HFF-Myc (cell line): ENCODE measurements around the gene GBP5.
"Not testable (repeated sequence)": the region's sequence is repeated elsewhere in the genome, so short reads cannot be mapped to it uniquely, and the experiment has no call there.

Source experiments
- DNase-seq: peaks from one replicate; pipeline ENCODE4 v3.0.0-alpha.2; 2011; ENCODE audit warnings: low read depth; ENCODE audit errors: extremely low read depth
- H3K4me3 ChIP-seq: replicated peaks from 2 replicates; pipeline ENCODE4 v1.5.1; 2011; ENCODE audit warnings: low read depth, mild to moderate bottlenecking, control low read depth, low read length
- TF ChIP-seq, protein P1 (sequence below): IDR thresholded peaks from 2 replicates; pipeline ENCODE4 v1.5.1; 2012; ENCODE audit warnings: mild to moderate bottlenecking, low read depth, low read length, control low read depth; ENCODE audit errors: missing control alignments

Gene GBP5

DNA sequence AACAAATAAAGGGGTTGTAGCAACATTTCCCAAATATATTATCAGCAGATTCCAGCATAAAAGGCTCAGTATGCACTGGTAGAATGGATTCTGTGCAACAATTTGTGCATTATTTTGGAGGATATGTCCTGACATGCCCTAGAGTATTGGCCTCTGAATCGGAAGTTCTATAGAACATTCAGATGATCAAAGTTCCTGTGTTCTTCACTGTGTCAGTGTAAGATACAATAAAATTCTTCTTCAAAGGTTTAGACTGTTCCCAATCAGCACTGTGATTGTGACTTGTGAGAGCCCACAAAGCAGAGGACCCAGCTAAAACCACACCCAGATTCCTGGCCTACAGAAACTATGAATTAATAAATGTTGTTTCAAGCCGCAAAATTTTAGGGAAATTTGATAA is 33.6 kb upstream of the GBP5 start:
- TF ChIP-seq, protein P1, sequence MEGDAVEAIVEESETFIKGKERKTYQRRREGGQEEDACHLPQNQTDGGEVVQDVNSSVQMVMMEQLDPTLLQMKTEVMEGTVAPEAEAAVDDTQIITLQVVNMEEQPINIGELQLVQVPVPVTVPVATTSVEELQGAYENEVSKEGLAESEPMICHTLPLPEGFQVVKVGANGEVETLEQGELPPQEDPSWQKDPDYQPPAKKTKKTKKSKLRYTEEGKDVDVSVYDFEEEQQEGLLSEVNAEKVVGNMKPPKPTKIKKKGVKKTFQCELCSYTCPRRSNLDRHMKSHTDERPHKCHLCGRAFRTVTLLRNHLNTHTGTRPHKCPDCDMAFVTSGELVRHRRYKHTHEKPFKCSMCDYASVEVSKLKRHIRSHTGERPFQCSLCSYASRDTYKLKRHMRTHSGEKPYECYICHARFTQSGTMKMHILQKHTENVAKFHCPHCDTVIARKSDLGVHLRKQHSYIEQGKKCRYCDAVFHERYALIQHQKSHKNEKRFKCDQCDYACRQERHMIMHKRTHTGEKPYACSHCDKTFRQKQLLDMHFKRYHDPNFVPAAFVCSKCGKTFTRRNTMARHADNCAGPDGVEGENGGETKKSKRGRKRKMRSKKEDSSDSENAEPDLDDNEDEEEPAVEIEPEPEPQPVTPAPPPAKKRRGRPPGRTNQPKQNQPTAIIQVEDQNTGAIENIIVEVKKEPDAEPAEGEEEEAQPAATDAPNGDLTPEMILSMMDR = no peak
- no peak overlapping the region for H3K4me3 ChIP-seq
- no peak for DNase-seq

DNA sequence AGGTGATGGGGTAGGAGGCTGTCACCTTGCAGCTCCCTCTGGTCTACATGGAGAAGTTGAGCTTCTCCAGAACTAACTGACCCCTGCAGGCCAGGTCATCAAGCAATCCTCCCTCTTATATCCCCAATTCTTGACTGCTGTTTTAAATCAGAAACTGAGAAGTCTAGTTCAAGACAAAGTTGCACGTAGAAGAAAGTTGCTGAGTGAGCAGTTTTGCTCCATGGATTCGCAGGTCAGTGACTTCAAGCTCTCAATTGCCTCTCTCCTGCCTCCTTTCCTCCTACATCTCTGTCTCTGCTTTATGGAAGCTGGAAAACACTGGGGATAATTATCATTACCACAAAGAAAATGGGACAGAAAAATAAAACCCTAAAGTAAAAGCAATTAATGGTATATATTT is 32.8 kb upstream of the GBP5 start:
- no peak for DNase-seq
- H3K4me3 ChIP-seq = no peak overlapping the region
- TF ChIP-seq, protein P1 = no peak

DNA sequence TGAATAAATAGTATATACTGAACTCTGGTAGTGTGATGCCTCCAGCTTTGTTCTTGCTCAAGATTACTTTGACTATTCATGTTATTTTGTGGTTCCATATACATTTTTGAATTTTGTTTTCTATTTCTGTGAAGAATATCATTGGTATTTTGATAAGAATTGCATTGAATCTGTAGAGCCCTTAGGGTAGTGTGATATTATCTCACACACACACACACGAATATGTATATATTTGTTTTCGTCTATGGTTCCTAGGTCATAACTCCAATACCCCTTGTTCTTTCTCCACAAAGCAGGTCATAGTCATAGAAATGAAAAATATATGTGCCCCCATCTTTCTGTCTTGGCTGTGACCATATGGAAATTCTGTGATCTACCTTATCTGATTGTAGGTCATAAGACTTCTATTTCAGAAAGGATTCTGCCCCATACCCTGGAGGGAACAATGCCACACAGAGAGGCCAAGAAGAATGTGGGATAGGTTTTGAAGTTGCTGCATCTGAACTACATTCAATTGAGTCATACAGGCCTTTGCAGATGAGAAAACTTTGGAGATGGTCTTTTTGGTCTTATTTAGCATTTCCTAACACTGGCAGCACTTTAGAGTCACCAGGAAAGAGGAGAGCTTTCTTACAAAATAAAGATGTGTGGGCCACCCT is 32.0 kb upstream of the GBP5 start:
- no peak for DNase-seq
- no peak overlapping the region for H3K4me3 ChIP-seq
- TF ChIP-seq, protein P1 = no peak

DNA sequence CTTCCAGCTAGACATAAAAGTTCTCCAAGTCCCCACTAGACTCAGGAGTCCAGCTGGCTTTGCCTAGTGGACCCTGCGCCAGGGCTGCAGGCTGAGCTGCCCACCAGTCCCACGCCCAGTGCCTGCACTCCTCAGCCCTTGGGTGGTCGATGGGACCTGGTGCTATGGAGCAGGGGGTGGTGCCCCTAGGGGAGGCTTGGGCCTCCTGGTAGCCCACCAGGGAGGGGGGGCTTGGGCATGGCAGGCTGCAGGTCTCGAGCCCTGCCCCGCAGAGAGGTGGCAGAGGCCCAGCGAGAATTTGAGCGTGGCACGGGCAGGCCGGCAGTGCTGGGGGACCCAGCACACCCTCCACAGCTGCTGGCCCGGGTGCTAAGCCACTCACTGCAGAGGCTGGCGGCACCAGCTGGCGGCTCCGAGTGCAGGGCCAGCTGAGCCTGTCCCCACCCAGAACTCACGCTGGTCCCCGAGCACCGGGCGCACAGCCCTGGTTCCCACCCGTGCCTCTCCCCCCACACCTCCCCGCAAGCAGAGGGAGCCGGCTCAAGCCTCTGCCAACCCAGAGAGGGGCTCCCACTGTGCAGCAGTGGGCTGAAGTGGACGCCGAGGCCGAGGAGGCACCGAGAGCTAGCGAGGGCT is 30.2 kb upstream of the GBP5 start:
- H3K4me3 ChIP-seq = no peak overlapping the region
- TF ChIP-seq, protein P1 = no peak
- DNase-seq = no peak

DNA sequence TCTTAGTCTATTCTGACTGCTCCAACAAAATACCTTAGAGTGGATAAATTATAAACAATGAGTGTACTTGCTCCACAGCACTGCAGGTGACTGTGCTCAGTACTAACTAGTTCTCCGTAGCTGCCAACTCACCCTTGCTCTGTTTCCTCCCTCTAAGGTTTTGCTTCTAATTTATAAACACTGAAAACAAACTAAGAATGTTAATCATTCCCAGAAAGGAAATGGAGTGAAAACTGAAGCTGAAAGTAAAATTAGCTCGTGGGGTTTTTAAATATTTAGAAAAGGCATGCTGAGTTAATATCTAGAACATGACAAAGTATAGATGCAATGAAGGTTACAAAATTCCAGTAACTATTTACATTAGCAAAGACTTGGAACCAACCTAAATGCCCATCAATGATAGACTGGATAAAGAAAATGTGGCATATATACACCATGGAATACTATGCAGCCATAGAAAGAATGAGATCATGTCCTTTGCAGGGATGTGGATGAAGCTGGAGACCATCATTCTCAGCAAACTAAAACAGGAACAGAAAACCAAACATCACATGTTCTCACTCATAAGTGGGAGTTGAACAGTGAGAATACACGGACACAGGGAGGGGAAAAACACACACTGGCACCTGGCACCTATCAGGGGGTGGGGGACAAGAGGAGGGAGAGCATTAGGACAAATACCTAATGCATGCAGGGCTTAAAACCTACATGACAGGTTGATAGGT is 27.2 kb upstream of the GBP5 start:
- H3K4me3 ChIP-seq, DNase-seq: not testable (repeated sequence)

DNA sequence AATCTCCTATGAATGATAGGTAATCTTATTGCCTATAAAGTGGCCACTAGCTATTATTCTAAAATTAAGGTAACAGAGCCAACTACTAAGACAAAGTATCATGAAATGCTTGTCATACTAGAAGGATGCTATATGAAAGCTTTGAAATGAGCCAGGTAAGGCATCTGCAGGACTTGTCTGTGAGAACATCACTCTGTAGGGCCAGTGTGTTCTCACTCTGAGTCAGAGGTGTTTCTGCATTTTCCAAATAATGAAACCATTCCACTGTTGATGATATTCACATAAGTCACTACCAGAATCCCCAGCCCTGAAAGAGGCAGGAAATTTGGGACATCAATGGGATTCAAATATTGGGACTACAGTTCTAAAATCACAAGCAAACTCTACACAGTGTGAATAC is 25.8 kb upstream of the GBP5 start:
- no peak for DNase-seq
- H3K4me3 ChIP-seq = no peak overlapping the region
- TF ChIP-seq, protein P1 = no peak

DNA sequence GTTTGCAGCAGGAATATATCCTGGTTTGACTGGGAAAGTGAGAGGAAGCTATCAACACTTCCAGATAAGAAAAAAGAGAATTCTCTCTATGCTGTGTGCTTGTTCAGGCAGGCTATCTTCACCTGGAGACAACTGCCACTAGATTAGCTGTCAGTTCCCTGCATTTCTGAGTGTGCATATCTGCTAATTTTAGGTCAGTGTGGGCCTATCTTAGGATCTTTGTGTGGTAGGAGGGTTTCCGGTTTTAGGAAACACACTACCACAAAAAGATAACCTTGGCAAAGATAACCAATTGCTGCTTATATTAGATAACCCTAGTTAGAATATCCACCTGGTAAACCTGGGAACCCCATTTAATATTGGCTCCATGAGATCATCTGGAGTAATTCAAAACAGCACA is 22.5 kb upstream of the GBP5 start:
- H3K4me3 ChIP-seq = no peak overlapping the region
- TF ChIP-seq, protein P1 = no peak
- DNase-seq = no peak
